Panc1 (cell line): ENCODE measurements around the gene EXO5.

ENCODE experiments used
- POLR2AphosphoS5 ChIP-seq: IDR thresholded peaks from 2 replicates; pipeline ENCODE4 v1.6.1; 2012; ENCODE audit warnings: mild to moderate bottlenecking, low read depth, low read length, moderate library complexity
- SIN3A ChIP-seq: IDR thresholded peaks from 2 replicates; pipeline ENCODE4 v1.6.1; 2012; ENCODE audit warnings: low read depth, mild to moderate bottlenecking, low read length, moderate library complexity, borderline replicate concordance; ENCODE audit not compliant: insufficient read depth
- TCF7L2 ChIP-seq: IDR thresholded peaks from 2 replicates; pipeline ENCODE4 v1.6.1; 2011; ENCODE audit warnings: mild to moderate bottlenecking, low read depth, low read length, inconsistent platforms
- TF ChIP-seq, protein P1 (sequence below): fragments of 450-650 bp; IDR thresholded peaks from 2 replicates; pipeline ENCODE4 v1.5.1; 2017; ENCODE audit warnings: mild to moderate bottlenecking
- TF ChIP-seq, protein P2 (sequence below), 2 experiments: IDR thresholded peaks; 2 replicates each; pipeline ENCODE4 v1.6.1; 2011 to 2012; ENCODE audit warnings: low read depth in 2 of 2, control low read depth in 1 of 2, low read length in 1 of 2, mild to moderate bottlenecking in 1 of 2, moderate library complexity in 1 of 2; ENCODE audit not compliant: insufficient read depth in 1 of 2

DNA sequence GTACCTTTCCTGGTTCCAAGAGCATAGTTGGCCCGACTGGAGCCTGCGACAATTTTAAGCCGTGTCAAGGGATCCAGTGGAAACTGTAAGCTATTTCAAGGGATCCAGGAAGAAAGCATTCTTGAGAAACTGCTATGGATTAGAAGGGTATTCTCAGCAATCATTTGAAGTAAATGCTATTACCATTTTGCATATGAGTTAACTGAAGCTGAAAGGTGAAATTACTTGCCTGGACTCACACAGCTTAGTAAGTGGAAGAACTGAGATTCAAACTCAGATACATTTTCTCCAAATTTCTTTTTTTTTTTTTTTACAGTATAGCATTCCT lies 23.5 kb downstream of the EXO5 start:
- TF ChIP-seq POLR2AphosphoS5, result no peak
- TF ChIP-seq, protein P1, sequence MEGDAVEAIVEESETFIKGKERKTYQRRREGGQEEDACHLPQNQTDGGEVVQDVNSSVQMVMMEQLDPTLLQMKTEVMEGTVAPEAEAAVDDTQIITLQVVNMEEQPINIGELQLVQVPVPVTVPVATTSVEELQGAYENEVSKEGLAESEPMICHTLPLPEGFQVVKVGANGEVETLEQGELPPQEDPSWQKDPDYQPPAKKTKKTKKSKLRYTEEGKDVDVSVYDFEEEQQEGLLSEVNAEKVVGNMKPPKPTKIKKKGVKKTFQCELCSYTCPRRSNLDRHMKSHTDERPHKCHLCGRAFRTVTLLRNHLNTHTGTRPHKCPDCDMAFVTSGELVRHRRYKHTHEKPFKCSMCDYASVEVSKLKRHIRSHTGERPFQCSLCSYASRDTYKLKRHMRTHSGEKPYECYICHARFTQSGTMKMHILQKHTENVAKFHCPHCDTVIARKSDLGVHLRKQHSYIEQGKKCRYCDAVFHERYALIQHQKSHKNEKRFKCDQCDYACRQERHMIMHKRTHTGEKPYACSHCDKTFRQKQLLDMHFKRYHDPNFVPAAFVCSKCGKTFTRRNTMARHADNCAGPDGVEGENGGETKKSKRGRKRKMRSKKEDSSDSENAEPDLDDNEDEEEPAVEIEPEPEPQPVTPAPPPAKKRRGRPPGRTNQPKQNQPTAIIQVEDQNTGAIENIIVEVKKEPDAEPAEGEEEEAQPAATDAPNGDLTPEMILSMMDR, result no peak
- TF ChIP-seq TCF7L2, result no peak
- TF ChIP-seq SIN3A, result no peak
- TF ChIP-seq, protein P2, sequence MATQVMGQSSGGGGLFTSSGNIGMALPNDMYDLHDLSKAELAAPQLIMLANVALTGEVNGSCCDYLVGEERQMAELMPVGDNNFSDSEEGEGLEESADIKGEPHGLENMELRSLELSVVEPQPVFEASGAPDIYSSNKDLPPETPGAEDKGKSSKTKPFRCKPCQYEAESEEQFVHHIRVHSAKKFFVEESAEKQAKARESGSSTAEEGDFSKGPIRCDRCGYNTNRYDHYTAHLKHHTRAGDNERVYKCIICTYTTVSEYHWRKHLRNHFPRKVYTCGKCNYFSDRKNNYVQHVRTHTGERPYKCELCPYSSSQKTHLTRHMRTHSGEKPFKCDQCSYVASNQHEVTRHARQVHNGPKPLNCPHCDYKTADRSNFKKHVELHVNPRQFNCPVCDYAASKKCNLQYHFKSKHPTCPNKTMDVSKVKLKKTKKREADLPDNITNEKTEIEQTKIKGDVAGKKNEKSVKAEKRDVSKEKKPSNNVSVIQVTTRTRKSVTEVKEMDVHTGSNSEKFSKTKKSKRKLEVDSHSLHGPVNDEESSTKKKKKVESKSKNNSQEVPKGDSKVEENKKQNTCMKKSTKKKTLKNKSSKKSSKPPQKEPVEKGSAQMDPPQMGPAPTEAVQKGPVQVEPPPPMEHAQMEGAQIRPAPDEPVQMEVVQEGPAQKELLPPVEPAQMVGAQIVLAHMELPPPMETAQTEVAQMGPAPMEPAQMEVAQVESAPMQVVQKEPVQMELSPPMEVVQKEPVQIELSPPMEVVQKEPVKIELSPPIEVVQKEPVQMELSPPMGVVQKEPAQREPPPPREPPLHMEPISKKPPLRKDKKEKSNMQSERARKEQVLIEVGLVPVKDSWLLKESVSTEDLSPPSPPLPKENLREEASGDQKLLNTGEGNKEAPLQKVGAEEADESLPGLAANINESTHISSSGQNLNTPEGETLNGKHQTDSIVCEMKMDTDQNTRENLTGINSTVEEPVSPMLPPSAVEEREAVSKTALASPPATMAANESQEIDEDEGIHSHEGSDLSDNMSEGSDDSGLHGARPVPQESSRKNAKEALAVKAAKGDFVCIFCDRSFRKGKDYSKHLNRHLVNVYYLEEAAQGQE (IDR thresholded peaks at IDR 0.05; ENCODE audit: insufficient read depth in 1 of 2, low read depth in 2 of 2, low read length in 1 of 2), result no peak
